HUES64 (cell line): ENCODE measurements around the gene GPR37.
A peak's percentile ranks its signal among the peaks of the same experiment; 100 is the strongest.

Experiments used
- H3K27ac ChIP-seq: 2 replicates; pipeline ENCODE4 v1.7.0; 2013; ENCODE audit warnings: low read depth, low read length, inconsistent platforms
- H3K27me3 ChIP-seq: 2 replicates; pipeline ENCODE4 v1.6.1; 2013; ENCODE audit warnings: mild to moderate bottlenecking, low read length; ENCODE audit not compliant: insufficient read depth
- H3K36me3 ChIP-seq: 2 replicates; pipeline ENCODE4 v1.6.1; 2013; ENCODE audit warnings: mild to moderate bottlenecking, low read length; ENCODE audit not compliant: insufficient read depth
- H3K4me1 ChIP-seq: 2 replicates; pipeline ENCODE4 v1.6.1; 2013; ENCODE audit warnings: mild to moderate bottlenecking, low read length, moderate library complexity; ENCODE audit not compliant: insufficient read depth
- H3K4me3 ChIP-seq: 2 replicates; pipeline ENCODE4 v1.5.1; 2013; ENCODE audit warnings: mild to moderate bottlenecking, low read length, moderate library complexity
- H3K9ac ChIP-seq: 2 replicates; pipeline ENCODE4 v1.6.1; 2013; ENCODE audit warnings: mild to moderate bottlenecking, low read depth, low read length
- H3K9me3 ChIP-seq: 2 replicates; pipeline ENCODE4 v1.6.1; 2013; ENCODE audit warnings: low read depth, low read length; ENCODE audit not compliant: insufficient read depth
- WGBS: fragments of 150-250, 120-280 bp; methylation state at CpG from one replicate; pipeline ENCODE4 v1.1.7; 2013; ENCODE audit warnings: missing lambda C conversion rate; 5-methylcytosine and 5-hydroxymethylcytosine counted together

Gene GPR37

GRCh38 chr7:124792696-124793095 is 27.1 kb upstream of the GPR37 start:
- Histone ChIP-seq H3K9me3 (no peaks in the 10 kb centered on the region), H3K4me1 (no peaks in the 10 kb centered on the region), H3K27me3 (no peaks in the 10 kb centered on the region), H3K27ac (no peak overlapping the region), H3K36me3 (no peaks in the 10 kb centered on the region), H3K9ac (no peak overlapping the region), H3K4me3 (no peak overlapping the region)
- 90% methylated on average over 3 of the region's 3 CpGs for WGBS

GRCh38 chr7:124792002-124792401 is 26.4 kb upstream of the GPR37 start:
- H3K9ac ChIP-seq = no peak overlapping the region
- no peak overlapping the region for H3K27ac ChIP-seq
- no peaks in the 10 kb centered on the region for H3K36me3 ChIP-seq
- H3K4me1 ChIP-seq = no peaks in the 10 kb centered on the region
- no peaks in the 10 kb centered on the region for H3K27me3 ChIP-seq
- H3K9me3 ChIP-seq = no peaks in the 10 kb centered on the region
- H3K4me3 ChIP-seq = no peak overlapping the region

DNA sequence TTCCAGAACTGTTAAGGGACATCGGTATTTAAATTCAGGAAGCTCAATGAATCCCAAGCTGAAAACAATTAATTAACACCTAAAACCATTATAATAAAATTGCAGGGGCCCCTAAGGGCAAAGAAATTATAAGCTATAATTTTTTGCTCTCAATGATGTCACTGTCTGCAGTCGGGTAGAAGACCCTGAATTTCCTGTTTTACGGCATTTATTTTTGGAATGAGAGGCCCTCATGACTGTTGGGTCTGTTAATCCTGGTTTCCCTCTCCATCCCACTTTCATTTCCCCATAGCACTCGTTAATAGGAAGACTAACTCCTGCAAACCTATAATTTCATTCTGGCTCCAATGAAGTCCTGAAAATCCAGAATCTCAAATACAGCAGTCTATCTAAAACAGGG is 25.8 kb upstream of the GPR37 start:
- Histone ChIP-seq H3K9ac (no peak overlapping the region), H3K27ac (no peak overlapping the region), H3K36me3 (no peaks in the 10 kb centered on the region), H3K9me3 (no peaks in the 10 kb centered on the region), H3K4me3 (no peak overlapping the region), H3K27me3 (no peaks in the 10 kb centered on the region), H3K4me1 (no peaks in the 10 kb centered on the region)
- 98% methylated on average over 4 of the region's 4 CpGs for WGBS

DNA sequence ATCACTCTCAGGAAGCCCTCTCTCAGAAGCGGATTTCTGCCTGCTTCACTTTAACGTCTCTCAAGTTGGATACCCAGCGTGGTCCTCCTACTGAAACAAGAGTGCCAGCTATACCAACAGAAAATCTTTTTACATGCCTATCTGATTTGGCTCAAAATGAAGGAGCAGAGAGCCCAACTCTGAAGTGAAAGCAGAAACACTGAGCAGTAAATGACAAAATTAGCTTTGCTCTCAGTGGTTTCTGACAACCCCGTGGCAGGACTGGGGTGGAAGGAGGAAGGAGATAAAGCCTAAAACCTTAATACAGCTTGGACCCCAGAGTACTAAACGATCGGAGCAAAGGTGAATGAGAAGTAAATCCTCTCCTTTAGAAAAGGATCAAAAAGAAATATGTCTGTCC is 25.1 kb upstream of the GPR37 start:
- Histone ChIP-seq H3K4me3 (no peak overlapping the region), H3K4me1 (no peaks in the 10 kb centered on the region), H3K27me3 (no peaks in the 10 kb centered on the region), H3K9ac (no peak overlapping the region), H3K27ac (no peak overlapping the region), H3K9me3 (no peaks in the 10 kb centered on the region), H3K36me3 (no peaks in the 10 kb centered on the region)
- WGBS = 93% methylated on average over 6 of the region's 6 CpGs

DNA sequence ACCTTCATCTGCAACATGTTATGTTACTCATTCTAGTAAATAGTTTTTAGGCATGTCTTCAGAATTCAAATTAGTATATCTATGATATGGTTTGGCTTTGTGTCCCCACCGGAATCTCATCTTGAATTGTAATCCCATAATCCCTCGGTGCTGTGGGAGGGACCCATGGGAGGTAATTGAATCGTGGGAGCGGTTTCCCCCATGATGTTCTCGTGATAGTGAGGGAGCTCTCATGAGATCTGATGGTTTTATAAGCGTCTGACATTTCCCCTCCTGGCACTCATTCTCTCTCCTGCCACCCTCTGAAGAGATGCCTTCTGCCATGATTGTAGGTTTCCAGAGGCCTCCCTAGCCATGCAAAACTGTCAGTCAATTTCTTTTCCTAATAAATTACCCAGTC is 20.4 kb upstream of the GPR37 start:
- H3K27ac ChIP-seq = no peak overlapping the region
- no peaks in the 10 kb centered on the region for H3K9me3 ChIP-seq
- H3K27me3 ChIP-seq = no peaks in the 10 kb centered on the region
- H3K9ac ChIP-seq = no peak overlapping the region
- no peaks in the 10 kb centered on the region for H3K36me3 ChIP-seq
- H3K4me1 ChIP-seq = peaks cover 17% of the 10 kb centered on the region; the same call in 1 of the 2 replicates
- H3K4me3 ChIP-seq = no peak overlapping the region
- 88% methylated on average over 6 of the region's 6 CpGs for WGBS

GRCh38 chr7:124784879-124785818 is 19.6 kb upstream of the GPR37 start:
- WGBS = 55% methylated on average over 7 of the region's 9 CpGs
- Histone ChIP-seq H3K27me3 (no peaks in the 10 kb centered on the region), H3K36me3 (no peaks in the 10 kb centered on the region), H3K4me3 (no peak overlapping the region), H3K4me1 (peaks cover 17% of the 10 kb centered on the region; the same call in 1 of the 2 replicates), H3K27ac (no peak overlapping the region), H3K9ac (no peak overlapping the region), H3K9me3 (no peaks in the 10 kb centered on the region)

DNA sequence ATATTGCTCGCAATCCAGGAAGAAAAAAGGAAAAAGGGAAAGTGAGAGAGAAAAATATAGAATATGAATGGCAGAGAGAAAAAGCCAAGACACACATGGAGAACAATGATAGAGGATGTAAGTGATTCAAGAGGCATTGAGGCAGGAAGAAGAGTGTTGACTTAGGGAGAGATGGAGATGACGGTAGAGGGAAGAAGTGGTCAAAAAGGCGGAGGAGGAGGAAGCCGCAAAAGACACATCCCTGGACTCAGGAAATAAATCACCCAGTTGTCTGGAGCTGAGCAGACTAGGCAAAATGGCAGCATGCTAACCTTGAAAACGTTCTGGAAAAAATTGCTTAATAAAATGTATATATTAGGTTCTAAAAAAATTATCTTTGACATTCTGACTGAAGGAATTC is 17.7 kb upstream of the GPR37 start:
- Histone ChIP-seq H3K27me3 (no peaks in the 10 kb centered on the region), H3K4me1 (peaks cover 17% of the 10 kb centered on the region; the same call in 1 of the 2 replicates), H3K9ac (no peak overlapping the region), H3K36me3 (no peaks in the 10 kb centered on the region), H3K9me3 (no peaks in the 10 kb centered on the region), H3K4me3 (no peak overlapping the region), H3K27ac (no peak overlapping the region)
- 89% methylated on average over 5 of the region's 5 CpGs for WGBS

DNA sequence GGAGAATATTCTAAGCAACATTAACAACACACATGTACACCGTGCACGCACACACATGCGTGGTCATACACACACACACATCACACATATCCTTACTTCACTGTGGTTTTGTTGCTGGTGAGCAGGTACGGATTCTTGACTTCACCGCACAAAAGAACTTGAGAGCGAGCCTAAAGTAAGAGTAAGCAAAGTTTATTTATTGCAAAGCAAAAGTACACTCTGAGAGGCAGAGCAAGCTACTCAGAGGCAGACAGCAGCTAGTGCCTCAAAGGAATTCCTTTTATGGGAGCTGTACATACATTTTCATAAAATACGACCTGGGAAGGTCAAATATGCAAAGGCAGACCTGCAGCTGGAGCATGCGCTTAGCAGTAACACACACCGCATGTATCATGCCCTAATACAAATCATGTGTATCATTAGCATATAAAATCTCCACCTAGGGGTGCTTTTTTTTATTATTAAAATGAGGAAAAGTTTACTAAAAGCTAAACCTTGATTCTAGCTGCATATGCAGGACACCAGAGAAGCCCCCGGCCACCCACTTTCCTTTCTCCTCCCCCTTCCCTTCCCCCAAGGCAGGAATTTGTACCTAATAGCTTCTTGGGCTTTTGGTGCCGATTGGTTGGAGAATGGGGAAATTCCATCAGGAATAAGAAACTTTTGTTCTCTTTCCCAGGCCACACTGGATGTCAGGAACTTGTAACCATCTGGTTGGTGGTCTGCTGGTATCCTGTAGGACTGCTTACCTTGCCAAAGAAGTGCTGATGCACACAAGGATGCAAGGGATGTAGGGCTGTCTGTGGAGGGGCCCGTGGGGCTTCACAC is 16.5 kb upstream of the GPR37 start:
- Histone ChIP-seq H3K9me3 (no peaks in the 10 kb centered on the region), H3K36me3 (no peaks in the 10 kb centered on the region), H3K9ac (no peak overlapping the region), H3K27me3 (no peaks in the 10 kb centered on the region), H3K4me1 (peaks cover 17% of the 10 kb centered on the region; the same call in 1 of the 2 replicates), H3K27ac (peak overlapping the region; percentile 15; the same call in 1 of the 2 replicates), H3K4me3 (no peak overlapping the region)
- WGBS = 88% methylated on average over 12 of the region's 12 CpGs

DNA sequence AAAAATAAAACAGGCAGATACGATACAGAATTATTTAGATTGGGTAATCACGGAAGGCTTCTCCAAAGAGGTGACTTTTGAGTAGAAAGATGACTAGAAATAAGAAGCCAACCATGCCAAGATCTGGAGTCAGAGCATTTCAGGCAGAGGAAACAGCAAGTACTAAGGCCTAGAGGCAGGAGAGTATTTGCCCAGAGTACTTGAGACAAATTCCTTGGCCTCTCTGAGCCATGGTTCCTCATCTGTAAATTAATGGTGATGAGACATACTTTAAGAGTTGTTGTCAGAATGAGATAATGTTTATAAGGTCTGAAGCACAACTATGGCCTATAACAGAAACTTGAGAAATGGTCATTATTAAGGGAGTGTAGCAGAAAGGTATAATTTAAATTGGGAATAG is 15.8 kb upstream of the GPR37 start:
- Histone ChIP-seq H3K27me3 (no peaks in the 10 kb centered on the region), H3K36me3 (no peaks in the 10 kb centered on the region), H3K9ac (no peak overlapping the region), H3K4me1 (peaks cover 17% of the 10 kb centered on the region; the same call in 1 of the 2 replicates), H3K9me3 (no peaks in the 10 kb centered on the region), H3K27ac (no peak overlapping the region), H3K4me3 (no peak overlapping the region)
- 96% methylated on average over 2 of the region's 2 CpGs for WGBS

DNA sequence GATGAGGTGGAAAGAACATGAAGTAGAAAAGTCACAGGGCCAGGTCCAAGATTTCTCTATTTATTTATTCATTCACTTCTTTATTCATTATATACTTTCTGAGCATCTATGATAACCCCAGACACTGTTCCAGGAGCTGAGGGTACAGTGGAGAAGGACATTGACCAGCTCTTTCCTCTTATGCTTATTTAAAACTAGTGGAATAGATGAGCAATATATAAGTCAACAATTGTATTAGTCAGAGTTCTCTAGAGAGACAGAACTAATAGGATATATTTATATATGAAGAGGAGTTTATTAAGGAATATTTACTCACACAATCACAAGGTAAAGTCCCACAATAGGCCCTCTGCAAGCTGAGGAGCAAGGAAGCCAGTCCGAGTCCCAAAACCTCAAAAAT is 15.0 kb upstream of the GPR37 start:
- Histone ChIP-seq H3K36me3 (no peaks in the 10 kb centered on the region), H3K9ac (no peak overlapping the region), H3K27ac (no peak overlapping the region), H3K4me3 (no peak overlapping the region), H3K9me3 (no peaks in the 10 kb centered on the region), H3K27me3 (no peaks in the 10 kb centered on the region), H3K4me1 (peaks cover 17% of the 10 kb centered on the region; the same call in 1 of the 2 replicates)
- WGBS = 87% methylated on average over 1 of the region's 1 CpG

DNA sequence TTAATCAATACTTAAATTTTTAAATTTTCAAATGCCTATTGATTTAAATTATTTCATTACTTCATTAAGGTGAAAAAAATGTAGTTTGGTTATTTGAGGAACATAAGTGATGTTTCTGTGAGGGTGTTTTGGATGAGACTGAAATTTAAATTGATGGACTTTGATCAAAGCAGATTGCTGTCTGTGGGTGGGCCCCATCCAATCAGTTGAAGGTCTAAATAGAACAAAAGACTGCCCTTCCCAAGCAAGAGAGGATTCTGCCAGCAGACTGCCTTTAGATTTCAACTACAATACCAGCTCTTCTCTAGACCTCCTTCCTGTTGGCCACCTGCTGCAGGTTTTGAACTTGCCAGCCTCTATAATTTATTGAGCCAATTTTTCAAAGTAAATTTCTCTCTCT is 14.5 kb upstream of the GPR37 start:
- Histone ChIP-seq H3K4me1 (peaks cover 17% of the 10 kb centered on the region; the same call in 1 of the 2 replicates), H3K27me3 (no peaks in the 10 kb centered on the region), H3K36me3 (no peaks in the 10 kb centered on the region), H3K27ac (no peak overlapping the region), H3K9me3 (no peaks in the 10 kb centered on the region), H3K9ac (no peak overlapping the region), H3K4me3 (no peak overlapping the region)
